ENCODE results near the gene FRAT2. TPM values are rescaled to one million over a fixed set of nuclear protein-coding genes. Genes with fewer than 3 reads are reported as not detected.

FRAT2 gene
- total RNA-seq, result 10 to 100 TPM; 12.2 to 24.1 (median 15.4) TPM

DNA sequence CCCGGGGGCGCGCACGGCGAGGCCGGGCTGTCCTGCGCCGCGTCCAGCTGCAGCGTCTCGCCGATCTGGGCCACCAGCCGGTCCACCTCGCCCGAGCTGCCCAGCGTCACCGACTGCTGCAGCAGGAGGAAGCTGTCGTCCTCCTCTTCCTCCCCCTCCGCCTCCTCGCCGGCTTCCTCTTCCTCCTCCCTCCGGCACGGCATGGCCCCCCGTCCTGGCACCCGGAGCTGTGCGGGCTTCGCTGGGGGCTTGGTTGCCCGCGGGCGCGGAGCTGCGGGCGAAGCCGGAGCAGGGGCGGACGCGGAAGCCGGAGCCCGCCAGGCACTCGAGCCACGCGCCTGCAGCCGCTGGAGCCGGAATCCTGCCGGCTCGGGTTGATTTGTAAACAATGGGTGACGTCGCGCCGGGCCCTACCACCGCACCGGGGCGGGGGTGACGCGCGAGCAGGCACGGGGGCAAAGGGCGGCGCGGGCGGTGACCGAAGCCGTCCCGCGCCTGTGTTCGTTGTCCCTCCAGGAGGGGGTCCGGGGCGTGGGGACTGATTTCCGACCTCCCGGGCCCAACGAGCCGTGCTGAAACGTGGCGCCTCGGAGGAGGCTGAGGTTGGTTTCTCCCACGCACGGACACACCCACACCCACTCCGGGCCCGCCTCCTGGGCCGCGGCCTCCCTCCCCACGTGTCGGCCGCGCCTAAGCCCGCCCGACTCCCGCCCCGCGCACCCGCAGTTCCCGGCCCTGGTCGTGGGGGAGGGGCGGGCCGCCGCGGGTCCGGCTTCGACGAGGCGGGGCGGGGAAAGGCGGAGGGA lies at the start of gene FRAT2:
TSS of gene FRAT2 (minus strand) at position 360 of the 806 bp plus-strand sequence. CDS start at position 203, 157 bp downstream.
- Histone ChIP-seq H3K4me1 (peaks cover 4 to 9% of the 10 kb centered on the region in 2 donors), H3K9me3 (no peaks in the 10 kb centered on the region), H3K36me3 (no peaks in the 10 kb centered on the region), H3K27me3 (no peaks in the 10 kb centered on the region), H3K4me3 (peak within 1 kb of the TSS; percentile 76 to 98 (median 89)), H3K27ac (peak within 1 kb of the TSS; percentile 96 to 97)
- DNase-seq (ENCODE audit: low spot score in 2 of 2), result peak; percentile 89 to 91
- peak in 1 of 3 donors; percentile 33 for TF ChIP-seq CTCF (IDR thresholded peaks at IDR 0.05)
- TF ChIP-seq POLR2A (IDR thresholded peaks at IDR 0.05), result peak; percentile 46
- TF ChIP-seq POLR2AphosphoS5 (IDR thresholded peaks at IDR 0.05), result peak; percentile 67 to 96 (median 84)
- intact Hi-C loops (cut with DNase I; ENCODE audit: low total_unique reads), result loop anchor here (5.0 kb wide), 1 partner anchor 163 kb away; the partner anchor contains the start of genes MMS19 and UBTD1

DNA sequence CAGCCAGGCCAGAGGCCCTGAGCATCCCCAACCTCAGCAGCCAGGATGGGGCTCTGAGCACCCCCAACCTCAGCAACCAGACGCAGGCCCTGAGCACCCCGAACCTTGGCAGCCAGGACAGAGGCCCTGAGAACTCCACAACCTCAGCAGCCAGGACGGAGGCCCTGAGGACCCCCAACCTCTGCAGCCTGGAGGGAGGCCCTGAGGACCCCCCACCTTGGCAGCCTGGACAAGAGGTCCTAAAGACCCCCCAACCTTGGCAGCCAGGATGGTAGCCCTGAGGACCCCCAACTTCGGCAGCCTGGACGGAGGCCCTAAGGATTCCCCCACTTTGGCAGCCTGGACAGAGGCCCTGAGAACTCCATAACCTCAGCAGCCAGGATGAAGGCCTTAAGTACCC lies 49.6 kb upstream of the FRAT2 start:
- H3K4me3 ChIP-seq, result no peak overlapping the region
- H3K4me1 ChIP-seq, result no peaks in the 10 kb centered on the region
- no peak overlapping the region for H3K27ac ChIP-seq
- intact Hi-C loops (cut with DNase I; ENCODE audit: low total_unique reads), result no loop called here
- H3K9me3 ChIP-seq, result no peaks in the 10 kb centered on the region
- no peaks in the 10 kb centered on the region for H3K27me3 ChIP-seq
- no peak for TF ChIP-seq POLR2A (IDR thresholded peaks at IDR 0.05)
- no peak for TF ChIP-seq POLR2AphosphoS5 (IDR thresholded peaks at IDR 0.05)
- no peak for TF ChIP-seq CTCF (IDR thresholded peaks at IDR 0.05)
- H3K36me3 ChIP-seq, result no peaks in the 10 kb centered on the region
- no peak for DNase-seq (ENCODE audit: low spot score in 2 of 2)

DNA sequence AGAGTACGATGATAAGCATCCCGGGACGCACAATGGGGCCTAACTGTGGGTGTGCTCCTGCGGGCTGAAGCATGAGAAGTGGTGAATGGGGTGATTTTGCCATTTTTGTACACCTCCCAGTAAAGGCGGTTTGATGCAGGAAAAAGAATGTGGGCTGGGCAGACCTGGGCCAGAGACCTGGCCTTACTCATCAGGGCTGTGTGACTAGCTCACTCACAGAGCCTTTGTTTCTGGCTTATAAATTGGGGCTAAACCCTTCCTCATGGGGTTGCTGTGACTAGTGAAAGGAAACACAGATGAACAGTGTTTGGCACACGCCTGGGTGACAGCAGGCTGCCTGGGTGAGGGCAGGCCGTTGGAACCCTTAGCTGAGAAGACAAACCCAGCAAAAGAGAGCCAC lies 48.6 kb upstream of the FRAT2 start:
- H3K27ac ChIP-seq, result no peak overlapping the region
- TF ChIP-seq POLR2A (IDR thresholded peaks at IDR 0.05), result no peak
- TF ChIP-seq CTCF (IDR thresholded peaks at IDR 0.05), result no peak
- TF ChIP-seq POLR2AphosphoS5 (IDR thresholded peaks at IDR 0.05), result no peak
- no peaks in the 10 kb centered on the region for H3K9me3 ChIP-seq
- intact Hi-C loops (cut with DNase I; ENCODE audit: low total_unique reads), result no loop called here
- no peaks in the 10 kb centered on the region for H3K27me3 ChIP-seq
- no peak overlapping the region for H3K4me3 ChIP-seq
- no peaks in the 10 kb centered on the region for H3K36me3 ChIP-seq
- DNase-seq (ENCODE audit: low spot score in 2 of 2), result no peak
- no peaks in the 10 kb centered on the region for H3K4me1 ChIP-seq

GRCh38 chr10:97381626-97382025 lies 47.1 kb upstream of the FRAT2 start:
- DNase-seq (ENCODE audit: low spot score in 2 of 2), result no peak
- intact Hi-C loops (cut with DNase I; ENCODE audit: low total_unique reads), result no loop called here
- no peaks in the 10 kb centered on the region for H3K36me3 ChIP-seq
- no peaks in the 10 kb centered on the region for H3K4me1 ChIP-seq
- H3K27me3 ChIP-seq, result no peaks in the 10 kb centered on the region
- no peaks in the 10 kb centered on the region for H3K9me3 ChIP-seq
- H3K27ac ChIP-seq, result no peak overlapping the region
- no peak overlapping the region for H3K4me3 ChIP-seq
- no peak for TF ChIP-seq CTCF (IDR thresholded peaks at IDR 0.05)

DNA sequence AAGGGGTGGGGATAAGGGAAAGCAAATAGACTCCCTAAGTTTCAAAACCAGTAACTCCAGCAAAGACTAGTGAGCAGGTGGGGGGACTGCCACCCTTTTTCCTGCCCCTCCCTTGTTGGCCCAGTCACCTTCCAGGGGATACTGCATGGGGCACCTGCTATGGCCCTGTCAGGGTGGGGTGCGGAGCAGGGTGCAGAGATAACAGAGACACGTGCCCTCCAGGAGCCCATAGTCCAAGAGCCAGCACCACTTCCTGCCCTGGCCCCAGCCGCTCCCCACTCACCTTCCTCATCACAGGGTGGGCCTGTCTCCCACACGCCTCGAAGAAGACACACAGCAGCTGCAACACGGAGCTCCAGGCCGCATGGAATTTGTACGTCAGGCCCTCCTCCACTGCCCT lies 46.0 kb upstream of the FRAT2 start:
- Histone ChIP-seq H3K27me3 (no peaks in the 10 kb centered on the region), H3K36me3 (no peaks in the 10 kb centered on the region), H3K27ac (no peak overlapping the region), H3K4me1 (no peaks in the 10 kb centered on the region), H3K9me3 (no peaks in the 10 kb centered on the region), H3K4me3 (no peak overlapping the region)
- DNase-seq (ENCODE audit: low spot score in 2 of 2), result no peak
- intact Hi-C loops (cut with DNase I; ENCODE audit: low total_unique reads), result no loop called here
- no peak for TF ChIP-seq CTCF (IDR thresholded peaks at IDR 0.05)
- no peak for TF ChIP-seq POLR2A (IDR thresholded peaks at IDR 0.05)
- no peak for TF ChIP-seq POLR2AphosphoS5 (IDR thresholded peaks at IDR 0.05)

Data from breast epithelium (tissue), 4 donors.